GM19324 (cell line): ENCODE measurements around the gene ROBO1.

ENCODE experiments used
- ATAC-seq: cut with Tn5 transposase; IDR thresholded peaks from one replicate; pipeline ENCODE4 v1.9.1; 2021; ENCODE audit warnings: mild to moderate bottlenecking, moderate library complexity; ENCODE audit not compliant: unreplicated experiment, low FRiP score

The ROBO1 gene

DNA sequence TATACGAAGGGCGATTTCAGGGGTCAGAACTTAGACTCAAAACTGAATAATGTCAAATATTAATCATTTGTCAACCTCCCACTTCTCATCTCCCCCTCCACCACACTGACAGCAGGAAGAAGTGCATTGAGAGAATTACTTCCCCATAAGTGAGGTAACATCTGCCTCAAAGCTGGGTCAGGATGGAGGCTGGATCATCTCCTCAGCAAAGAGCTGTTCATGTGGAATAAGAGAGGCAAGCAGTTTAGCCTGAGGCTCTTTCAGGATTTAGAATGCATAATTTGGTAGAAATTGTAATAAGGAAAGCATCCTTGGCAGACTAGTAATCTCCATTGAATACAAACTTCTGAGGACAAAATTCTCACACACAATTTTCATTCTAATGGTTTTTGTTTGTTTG lies 512.1 kb downstream of the ROBO1 start:
- ATAC-seq: no peak

DNA sequence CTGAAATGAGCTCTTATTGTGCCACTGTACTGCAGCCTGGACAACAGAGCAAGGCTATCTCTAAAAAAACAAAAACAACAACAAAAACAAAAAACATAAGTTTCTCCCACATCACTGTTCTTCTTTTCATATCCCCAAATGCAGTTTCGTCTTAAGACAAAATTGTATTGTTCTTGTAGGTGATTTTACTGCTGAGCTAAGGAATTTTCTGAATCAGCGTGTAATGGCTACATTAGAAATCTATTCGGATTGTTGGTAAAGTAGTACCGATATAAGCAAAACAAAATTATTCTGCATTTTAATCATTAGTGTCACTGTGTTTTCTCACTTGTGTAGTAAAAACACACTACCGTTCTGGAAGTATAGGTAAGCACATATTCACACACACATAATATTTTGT lies 512.5 kb downstream of the ROBO1 start:
- no peak for ATAC-seq

DNA sequence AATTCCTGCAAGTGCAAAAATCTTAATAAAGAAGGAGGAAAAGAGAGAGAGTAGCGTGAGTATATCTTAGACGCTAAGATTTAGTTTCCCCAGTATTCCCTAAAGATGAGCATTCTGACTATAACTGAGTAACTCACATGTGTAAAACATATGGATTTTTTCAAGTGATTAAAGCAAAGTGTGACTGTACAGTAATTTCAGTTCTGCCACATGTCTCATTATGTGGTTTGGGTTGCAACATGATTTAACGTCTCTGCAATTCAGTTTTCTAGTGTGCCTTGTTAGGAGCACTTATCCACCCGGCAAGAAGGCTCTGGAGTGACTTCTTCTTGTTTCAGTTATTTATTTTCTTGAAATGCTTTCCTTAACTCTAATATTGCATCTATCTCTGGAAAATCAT lies 514.1 kb downstream of the ROBO1 start:
- ATAC-seq: no peak

DNA sequence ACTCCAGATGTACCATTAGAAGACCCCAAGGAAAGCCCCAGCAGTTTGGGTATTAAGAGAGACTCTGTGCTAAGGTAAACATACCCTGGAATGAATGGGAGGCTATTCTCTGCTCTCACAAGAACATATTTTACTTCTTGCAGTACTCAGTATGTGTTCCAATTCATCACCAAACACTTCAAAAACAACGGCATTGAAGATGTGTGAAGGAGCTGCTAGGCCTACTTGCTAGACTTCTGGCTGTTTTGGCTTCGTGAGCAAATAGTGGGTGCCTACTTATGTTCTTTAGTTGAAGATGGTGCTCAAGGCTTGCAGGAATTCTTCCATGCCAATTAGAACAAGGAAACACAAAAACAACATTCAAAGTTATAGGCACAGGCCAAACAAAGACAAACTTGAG lies 514.5 kb downstream of the ROBO1 start:
- ATAC-seq: no peak

DNA sequence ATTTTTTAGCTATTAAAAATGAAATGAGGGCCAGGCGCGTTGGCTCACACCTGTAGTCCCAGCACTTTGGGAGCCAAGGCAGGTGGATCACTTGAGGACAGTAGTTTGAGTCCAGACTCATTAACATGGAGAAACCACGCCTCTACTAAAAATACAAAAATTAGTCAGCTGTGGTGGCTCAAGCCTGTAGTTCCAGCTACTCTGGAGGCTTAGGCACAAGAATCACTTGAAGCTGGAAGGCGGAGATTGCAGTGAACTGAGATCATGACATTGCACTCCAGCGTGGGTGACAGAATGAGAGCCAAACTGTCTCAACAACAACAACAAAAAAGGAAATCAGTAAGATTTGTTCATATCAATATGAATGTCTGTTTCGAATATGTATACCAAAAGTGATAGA lies 517.1 kb downstream of the ROBO1 start:
- ATAC-seq: no peak

DNA sequence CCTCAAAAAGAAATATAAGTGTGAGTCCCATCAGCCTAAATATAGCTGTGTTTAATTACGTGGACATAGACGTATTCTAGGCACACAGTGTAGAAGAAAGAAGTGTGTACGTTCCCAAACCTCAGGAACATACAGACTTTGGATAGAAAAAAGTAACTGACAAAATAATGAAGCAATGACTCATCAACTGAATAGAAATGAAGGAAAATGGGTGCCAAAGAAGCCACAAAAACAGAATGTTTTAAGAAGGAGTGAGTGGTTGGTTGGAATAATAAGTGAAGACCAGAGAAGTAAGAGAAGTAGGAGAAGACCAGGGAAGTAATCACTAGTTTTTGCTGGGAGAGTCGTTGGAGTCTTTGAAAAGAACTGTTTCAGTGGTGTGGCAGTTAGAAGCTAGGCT lies 518.1 kb downstream of the ROBO1 start:
- no peak for ATAC-seq

DNA sequence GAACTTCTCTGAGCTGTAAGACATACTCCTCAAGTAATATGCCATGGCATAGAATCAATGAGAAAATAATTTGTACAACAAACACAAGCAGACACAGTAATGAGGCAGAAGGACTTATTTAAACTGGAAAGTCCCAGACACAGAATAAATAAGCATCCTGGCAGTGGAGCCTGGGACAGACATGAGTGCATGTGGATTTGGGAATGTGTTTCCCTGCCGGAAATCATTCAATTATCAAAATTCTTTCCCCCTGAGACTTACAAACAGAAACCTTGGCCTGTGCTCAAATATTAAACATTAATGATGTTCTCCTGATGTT lies 520.1 kb downstream of the ROBO1 start:
- ATAC-seq: no peak

DNA sequence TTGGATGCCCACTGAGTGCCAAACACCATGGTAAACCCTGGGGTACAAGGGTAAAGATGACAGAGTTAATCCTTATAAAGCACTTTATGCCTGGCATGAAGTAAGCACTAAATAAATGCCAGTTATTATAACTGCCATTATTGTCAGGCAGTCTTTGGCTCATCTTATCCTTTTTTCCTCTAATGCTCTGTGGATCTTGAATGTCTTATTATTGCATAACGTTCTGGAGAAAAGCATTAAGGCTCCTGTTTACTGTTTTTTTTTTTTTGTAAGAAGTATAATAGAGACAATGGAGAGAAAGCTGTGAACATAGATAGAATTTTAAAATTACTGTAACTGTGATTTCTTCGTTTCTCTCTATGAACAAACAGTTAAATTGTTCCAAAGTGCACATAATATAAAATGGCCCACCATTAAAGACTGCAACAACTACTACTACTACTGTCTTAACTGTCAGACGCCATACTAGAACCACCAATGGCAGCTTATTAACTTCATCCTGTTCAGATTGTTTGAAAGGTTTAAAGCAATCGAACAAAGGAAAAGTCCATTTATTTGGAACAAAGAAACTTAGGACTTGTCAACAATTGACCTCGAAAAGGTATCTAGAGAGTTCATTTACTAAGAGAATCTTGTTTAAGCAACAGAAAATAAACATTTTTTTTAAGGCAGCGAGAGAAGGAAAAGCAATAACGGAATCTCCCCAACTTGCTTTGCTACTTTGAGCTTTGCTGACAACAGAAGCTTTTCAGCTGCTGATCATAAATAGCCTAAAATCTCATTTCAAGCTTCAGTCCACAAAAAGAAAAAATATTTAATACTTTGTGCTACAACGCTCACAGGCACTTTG lies 520.7 kb downstream of the ROBO1 start:
- no peak for ATAC-seq

DNA sequence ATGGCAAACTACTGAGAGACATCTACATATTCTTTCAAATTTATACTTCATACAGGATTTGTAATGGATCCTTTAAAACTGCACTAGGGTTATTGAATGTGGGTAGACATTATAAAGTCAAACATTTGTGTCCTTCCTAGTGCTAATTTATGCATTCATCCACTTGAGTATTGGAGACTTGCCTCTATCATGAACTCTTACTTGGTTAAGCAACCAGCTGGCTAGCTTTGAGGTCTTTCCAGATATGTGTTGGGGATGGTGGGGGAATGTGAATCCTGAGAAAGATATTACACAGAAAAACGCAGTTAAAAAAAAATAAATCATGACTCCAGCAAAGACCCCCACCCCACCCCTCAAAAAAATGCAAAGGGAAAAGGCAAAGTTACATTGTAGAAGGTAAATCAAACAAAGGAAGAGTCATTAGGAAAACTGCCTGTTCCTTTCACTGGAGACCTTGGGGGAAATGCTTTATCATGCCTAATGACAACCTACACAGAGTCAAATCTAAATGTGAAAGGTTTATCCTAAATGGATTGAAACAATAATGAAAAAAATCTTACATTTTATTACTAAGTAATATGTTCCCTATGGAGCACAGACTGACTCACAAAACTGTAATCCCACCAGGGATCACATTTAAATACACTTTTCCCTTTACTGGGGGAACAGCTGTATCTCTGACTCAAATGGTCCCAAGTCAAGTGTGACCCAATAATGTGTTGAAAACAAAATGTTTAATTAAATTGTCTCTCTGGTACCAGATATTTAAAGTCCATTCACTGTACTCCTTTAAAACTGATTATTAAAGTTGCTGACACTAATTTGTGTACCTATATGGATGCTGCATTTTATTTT lies 522.3 kb downstream of the ROBO1 start:
- no peak for ATAC-seq

DNA sequence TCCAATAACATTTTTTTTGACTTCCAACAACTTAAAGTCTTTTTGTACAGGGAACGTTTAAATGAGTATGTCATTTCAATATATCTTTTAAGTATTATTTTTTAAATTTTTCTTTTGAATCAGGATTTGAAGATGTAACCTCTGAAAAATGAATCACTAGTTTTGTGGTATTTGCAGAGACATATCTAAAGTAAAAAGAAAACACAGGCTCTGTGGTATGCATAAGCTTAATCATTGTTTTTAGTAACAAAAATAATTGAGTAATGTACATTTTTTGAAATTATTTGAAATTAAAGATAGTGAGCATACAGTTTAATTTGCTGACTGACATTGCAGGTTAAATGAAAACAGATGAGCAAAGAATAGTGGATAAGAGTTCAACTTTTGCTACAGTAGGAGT lies 531.3 kb downstream of the ROBO1 start:
- ATAC-seq: no peak

DNA sequence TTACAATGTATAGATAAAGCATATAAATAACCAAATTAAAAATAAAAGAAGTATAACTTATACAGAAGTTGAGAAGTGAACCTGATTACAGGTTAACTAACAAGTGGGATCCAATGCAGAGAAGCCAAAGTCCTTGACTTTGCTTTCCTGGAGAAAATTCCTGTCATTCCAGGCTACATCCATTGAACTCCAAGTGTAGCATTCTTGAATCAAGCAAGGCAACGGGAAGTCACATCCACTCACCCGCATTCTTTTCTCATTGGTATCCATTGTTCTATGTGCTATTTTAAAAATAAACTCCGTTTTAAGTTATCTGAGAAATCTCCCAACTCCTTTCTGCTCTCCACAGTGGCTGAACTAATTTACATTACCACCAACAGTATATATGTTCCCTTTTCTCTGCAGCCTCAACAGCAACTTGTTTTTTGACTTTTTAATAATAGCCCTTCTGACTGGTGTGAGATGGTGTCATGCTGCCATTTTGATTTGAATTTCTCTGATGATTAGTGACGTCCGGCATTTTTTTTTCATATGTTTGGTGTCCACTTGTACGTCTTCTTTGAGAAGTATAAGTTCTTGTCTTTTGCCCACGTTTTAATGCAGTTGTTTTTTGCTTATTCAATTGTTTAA lies 534.3 kb downstream of the ROBO1 start:
- no peak for ATAC-seq

DNA sequence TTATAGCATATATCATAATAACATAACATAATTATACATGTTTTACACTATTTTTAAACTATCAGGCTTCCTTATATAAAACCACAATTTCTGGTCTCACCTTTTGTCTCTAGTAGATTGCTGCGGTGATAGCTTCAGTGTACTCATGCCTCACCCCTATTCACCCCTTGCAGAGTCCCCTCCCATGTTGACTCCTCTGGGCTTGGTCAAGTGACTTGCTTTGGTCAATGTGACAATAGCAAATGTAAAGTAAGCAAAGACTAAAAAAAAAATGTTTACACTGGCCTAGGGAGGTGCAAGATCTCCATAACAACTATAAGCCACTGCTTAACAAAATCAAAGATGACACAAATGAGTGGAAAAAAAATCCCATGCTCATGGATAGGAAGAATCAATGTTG lies 537.5 kb downstream of the ROBO1 start:
- no peak for ATAC-seq

DNA sequence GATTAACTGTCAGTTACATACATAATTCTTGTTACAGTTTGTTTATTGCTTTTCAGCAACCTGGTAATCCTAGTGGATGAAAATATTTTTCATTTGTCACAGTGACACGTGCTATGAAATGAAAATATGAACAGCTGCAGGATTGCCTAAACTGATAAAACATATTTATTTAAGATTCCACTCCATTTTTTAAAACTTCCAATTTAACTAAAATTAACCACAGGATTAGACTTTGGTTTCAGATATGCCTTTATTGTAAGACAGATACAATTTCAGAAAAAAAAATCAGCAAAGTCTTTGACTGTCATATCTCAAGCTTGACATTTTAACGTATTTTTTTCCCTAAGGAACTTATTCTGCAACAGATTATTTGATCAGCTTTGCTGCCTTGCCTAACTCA lies 550.7 kb downstream of the ROBO1 start:
- no peak for ATAC-seq

DNA sequence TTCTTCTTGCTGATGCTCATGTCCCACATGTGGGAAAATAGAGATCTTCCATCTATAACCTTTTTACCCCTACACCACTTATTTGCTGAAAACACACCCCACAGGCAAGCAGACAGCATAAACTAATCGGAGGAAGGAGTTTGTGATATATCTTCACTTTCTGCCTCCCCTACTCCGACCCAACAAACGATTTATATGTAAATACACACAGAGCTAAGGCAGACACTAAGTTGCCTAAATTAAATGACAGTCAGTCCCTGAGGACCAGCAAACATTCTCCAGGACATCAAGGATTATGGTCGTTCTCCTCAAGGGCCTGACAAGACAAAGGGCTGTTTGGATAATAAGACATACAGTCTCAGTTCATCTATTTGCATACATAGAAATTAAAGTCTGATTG lies 552.5 kb downstream of the ROBO1 start:
- ATAC-seq: no peak

DNA sequence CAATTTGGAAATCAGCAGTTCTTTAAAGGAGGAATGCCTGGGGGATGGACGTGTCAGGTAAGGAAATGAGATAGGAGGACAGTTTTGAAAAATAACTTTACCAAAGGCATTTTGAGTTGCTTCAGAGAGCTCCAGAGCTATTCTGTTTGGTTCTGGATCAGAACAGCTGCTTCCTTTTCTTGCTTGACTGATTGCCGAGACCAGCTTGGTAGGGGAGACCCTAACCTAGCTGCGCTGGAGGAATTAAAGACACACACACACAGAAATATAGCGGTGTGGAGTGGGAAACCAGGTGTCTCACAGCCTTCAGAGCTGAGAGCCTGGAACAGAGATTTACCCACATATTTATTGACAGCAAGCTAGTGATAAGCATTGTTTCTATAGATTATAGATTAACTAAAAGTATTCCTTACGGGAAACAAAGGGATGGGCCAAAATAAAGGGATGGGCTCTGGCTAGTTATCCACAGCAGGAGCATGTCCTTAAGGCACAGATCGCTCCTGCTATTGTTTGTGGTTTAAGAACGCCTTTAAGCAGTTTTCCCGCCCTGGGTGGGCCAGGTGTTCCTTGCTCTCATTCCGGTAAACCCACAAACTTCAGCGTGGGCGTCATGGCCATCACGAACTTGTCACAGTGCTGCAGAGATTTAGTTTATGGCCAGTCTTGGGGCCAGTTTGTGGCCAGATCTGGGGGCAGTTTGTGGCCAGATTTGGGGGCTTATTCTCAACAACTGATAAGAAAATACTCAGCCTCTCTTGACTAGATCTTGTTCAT lies 556.0 kb downstream of the ROBO1 start:
- no peak for ATAC-seq

DNA sequence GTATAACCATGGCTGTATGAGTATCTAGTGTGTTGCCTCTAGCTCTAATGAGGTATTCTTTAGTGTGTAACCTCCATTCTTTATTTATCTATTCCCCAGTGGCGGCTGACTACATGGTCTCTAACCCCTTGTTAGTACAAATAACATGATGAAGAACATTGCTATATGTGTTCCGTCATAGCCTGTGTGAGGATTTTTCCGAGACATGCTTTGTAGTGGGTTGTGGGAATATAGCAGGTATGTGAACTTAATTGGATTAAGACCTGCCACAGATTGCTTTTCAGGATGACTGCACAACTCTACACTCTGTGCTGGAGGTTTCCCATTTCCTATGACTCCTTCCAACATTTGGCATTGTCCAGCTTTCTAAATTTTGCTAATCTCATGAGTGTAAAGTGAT lies 563.4 kb downstream of the ROBO1 start:
- ATAC-seq: no peak

DNA sequence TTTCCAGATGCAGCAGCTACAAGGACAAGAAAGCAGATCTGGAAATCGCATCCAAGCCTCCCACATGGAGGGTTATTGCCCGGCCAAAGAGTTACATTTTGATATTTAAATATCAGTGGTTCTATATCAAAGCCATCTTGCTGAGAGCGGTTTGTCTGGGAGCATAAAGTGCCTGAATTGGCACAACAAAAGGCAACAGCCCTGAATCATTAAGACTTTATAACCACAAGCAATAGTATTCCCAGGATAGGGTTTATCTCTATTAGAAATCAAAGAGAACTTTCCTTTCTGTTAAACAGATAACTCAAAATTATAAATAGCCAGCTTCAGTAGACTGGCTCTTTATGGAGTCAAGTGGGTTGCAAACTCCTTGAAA lies 564.7 kb downstream of the ROBO1 start:
- no peak for ATAC-seq

DNA sequence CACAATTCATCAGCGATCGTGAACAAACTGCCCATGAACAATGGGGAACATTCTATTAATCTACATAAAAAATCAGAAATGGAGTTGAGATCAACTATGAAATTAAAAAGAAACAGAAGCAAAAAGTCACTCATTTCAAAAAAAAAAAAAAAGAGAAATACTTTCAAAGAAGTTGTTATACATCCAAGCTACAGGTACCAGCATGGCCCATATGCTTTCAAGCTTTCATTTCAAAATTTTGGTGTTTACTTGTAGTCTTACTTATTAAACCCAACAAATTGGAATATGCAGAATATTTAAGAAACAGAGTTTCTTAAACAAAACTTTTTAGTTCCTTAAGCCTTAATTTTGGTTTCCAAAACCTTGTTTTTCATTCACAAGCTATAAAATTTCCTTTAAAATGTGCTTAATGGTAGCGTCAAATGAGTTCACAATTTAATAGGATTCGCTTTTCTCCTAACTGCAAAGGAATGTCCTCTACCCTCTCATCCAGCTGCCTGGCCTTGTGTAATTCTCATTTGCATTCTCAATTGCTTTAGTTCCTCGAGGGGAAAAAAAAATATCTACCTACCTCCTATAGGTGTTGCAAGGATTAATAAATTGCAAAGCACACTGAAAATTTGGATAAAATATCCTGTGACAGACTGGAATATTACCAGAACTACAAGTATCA lies 565.2 kb downstream of the ROBO1 start:
- no peak for ATAC-seq

DNA sequence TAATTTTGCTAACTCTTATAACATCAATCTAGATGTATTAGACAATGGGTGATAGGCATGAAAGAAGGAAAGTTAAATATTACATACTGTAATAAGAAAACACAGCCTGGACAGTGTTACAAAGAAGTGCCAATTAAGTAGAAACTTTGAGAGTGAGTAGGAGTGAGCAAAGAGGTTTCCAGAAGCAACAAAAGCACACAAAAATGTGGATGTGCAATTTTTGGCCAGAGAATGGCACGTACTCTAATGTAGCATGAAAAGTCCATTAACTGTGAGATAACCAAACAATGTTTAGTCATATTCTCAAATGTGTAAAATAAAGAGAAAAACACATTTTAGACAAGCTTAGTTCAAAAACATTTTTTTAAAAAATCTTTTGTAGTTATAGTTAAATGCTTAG lies 567.3 kb downstream of the ROBO1 start:
- no peak for ATAC-seq

DNA sequence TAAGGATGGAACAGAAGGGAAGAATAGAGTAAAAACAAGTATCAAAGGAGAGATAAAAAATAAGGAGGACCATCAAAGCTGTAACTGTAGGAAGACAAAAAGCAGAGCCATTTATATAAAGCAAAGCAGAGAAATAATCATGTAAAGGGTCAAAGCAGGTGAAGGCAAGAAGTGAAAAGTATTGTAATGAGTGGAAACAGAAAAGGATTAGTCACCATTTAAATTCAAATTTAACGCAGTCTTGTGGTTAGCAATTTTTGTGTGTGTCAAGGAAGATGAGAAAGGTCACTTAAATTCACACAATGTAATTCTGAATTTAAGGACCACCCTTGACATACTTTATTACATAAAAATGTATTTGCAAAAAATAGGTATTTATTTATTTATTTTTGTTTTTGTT lies 567.8 kb downstream of the ROBO1 start:
- ATAC-seq: no peak
